Astrocyte of the cerebellum (primary cell): ENCODE results near the gene CTBS.

Experiments
- DNase-seq: peaks from one replicate; pipeline ENCODE4 v3.0.0-alpha.2; 2011; ENCODE audit warnings: low read depth
- H3K4me3 ChIP-seq: 2 replicates; pipeline ENCODE4 v1.5.1; 2011; ENCODE audit warnings: mild to moderate bottlenecking, low read depth, low read length, moderate library complexity
- CTCF ChIP-seq: IDR thresholded peaks from 2 replicates; pipeline ENCODE4 v1.5.1; 2012; ENCODE audit warnings: low read length, low read depth, moderate library complexity, mild to moderate bottlenecking; ENCODE audit errors: missing control alignments
- in situ Hi-C: cut with HindIII; loops from 2 replicates; pipeline ENCODE4 v1.10.0; 2017; ENCODE audit warnings: low sequenced_read_pairs

Gene CTBS

GRCh38 chr1:84581648-84582047 is 7.4 kb upstream of the CTBS start:
- in situ Hi-C loops = no loop called here
- H3K4me3 ChIP-seq = no peak overlapping the region
- DNase-seq = no peak
- TF ChIP-seq CTCF = no peak

DNA sequence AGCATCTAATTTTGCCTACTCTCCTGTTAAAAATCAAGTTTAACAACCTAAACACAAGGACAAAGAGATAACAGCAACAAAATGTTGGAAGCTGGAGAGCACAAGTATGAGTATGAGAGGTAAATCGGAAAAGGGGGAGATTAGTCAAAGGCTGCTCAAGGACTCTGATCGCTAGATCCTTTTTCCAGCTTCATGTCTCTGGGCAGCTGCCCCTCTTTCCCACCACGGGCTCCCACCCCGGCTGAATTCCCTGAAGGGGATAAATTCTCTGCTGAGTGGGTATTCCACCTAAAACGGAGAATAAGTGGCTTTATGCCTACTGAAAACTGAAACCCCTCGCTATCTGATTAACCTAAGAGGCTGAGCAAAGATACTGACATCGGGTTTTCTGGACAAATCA is 696 bp upstream of the CTBS start:
- H3K4me3 ChIP-seq = no peak overlapping the region
- no peak for TF ChIP-seq CTCF
- in situ Hi-C loops = no loop called here
- no peak for DNase-seq

- H3K4me3 ChIP-seq = peak overlapping the region; percentile 63
- TF ChIP-seq CTCF = no peak
- in situ Hi-C loops = no loop called here
- no peak for DNase-seq
Observed at GRCh38 chr1:84573481-84573966, 716 bp downstream of the CTBS start.

- TF ChIP-seq CTCF = no peak
- in situ Hi-C loops = no loop called here
- DNase-seq = no peak
- no peak overlapping the region for H3K4me3 ChIP-seq
Observed at GRCh38 chr1:84571150-84571535, 3.1 kb downstream of the CTBS start.

GRCh38 chr1:84570436-84571149 is 3.6 kb downstream of the CTBS start:
- H3K4me3 ChIP-seq = no peak overlapping the region
- no peak for TF ChIP-seq CTCF
- no peak for DNase-seq
- in situ Hi-C loops = no loop called here

DNA sequence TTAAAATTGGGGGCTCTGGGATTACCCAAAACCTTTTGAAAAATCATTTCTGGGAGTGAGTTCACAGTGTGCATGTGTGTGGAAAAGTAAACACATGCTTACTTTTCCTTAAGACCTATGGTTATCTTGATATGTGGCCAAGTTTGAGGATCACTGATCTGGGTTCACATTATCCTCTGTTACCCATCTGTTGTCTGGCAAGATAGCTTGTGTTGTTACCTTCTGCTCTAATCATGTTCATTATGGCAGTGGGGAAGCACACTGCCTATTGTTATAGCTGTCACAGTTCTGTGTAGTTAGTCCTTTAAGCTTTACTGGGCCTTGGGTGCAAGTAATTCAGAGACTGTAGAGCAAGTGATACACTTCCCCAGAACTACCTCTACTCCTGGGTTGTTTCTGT is 5.0 kb downstream of the CTBS start:
- no peak overlapping the region for H3K4me3 ChIP-seq
- TF ChIP-seq CTCF = no peak
- no peak for DNase-seq
- in situ Hi-C loops = no loop called here

DNA sequence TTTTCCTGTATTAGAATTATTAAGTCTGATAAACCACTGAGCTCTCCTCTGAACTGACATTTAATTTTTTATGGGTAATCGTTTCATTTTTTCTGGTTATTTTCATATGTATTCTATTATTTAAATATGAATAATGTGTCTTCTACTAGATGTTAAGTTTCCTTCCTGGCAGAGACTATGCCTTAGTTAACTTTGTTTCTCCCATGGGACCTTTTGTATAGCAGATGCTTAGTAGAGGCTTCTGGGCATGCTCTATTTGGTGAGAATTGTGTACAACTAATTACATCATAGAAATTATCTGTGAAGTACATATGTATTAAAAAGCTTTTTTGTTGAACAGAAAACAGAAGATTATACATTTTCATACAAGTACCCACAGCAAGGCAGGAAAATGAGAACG is 23.4 kb downstream of the CTBS start:
- no peak overlapping the region for H3K4me3 ChIP-seq
- in situ Hi-C loops = no loop called here
- no peak for TF ChIP-seq CTCF
- DNase-seq = no peak
